ENCODE results near the gene HDAC9.

Gene HDAC9

GRCh38 chr7:18540396-18540795, 44.8 kb downstream of the HDAC9 start:
- Histone ChIP-seq H3K4me1 (peaks cover 21% of the 10 kb centered on the region), H3K27me3 (no peaks in the 10 kb centered on the region), H3K36me3 (no peaks in the 10 kb centered on the region), H3K9me3 (no peaks in the 10 kb centered on the region), H3K4me3 (ENCODE audit: low read depth, low read length) (no peak overlapping the region)
- DNase-seq = no peak
- TF ChIP-seq CTCF (IDR thresholded peaks at IDR 0.05; ENCODE audit: low read depth, low read length) = no peak

GRCh38 chr7:18541181-18541870, 45.8 kb downstream of the HDAC9 start:
- no peaks in the 10 kb centered on the region for H3K9me3 ChIP-seq
- H3K27me3 ChIP-seq = no peaks in the 10 kb centered on the region
- peak; percentile 17 for DNase-seq
- H3K4me3 ChIP-seq (ENCODE audit: low read depth, low read length) = no peak overlapping the region
- no peak for TF ChIP-seq CTCF (IDR thresholded peaks at IDR 0.05; ENCODE audit: low read depth, low read length)
- peaks cover 21% of the 10 kb centered on the region for H3K4me1 ChIP-seq
- H3K36me3 ChIP-seq = no peaks in the 10 kb centered on the region

GRCh38 chr7:18541871-18542212, 46.3 kb downstream of the HDAC9 start:
- Histone ChIP-seq H3K9me3 (no peaks in the 10 kb centered on the region), H3K4me1 (peaks cover 21% of the 10 kb centered on the region), H3K27me3 (no peaks in the 10 kb centered on the region), H3K4me3 (ENCODE audit: low read depth, low read length) (no peak overlapping the region), H3K36me3 (no peaks in the 10 kb centered on the region)
- no peak for TF ChIP-seq CTCF (IDR thresholded peaks at IDR 0.05; ENCODE audit: low read depth, low read length)
- DNase-seq = no peak

GRCh38 chr7:18546576-18546975, 51.0 kb downstream of the HDAC9 start:
- Histone ChIP-seq H3K27me3 (no peaks in the 10 kb centered on the region), H3K4me3 (ENCODE audit: low read depth, low read length) (no peak overlapping the region), H3K4me1 (peaks cover 10% of the 10 kb centered on the region), H3K36me3 (no peaks in the 10 kb centered on the region), H3K9me3 (no peaks in the 10 kb centered on the region)
- TF ChIP-seq CTCF (IDR thresholded peaks at IDR 0.05; ENCODE audit: low read depth, low read length) = no peak
- no peak for DNase-seq

- DNase-seq = no peak
- Histone ChIP-seq H3K27me3 (no peaks in the 10 kb centered on the region), H3K9me3 (no peaks in the 10 kb centered on the region), H3K4me1 (peaks cover 9% of the 10 kb centered on the region), H3K4me3 (ENCODE audit: low read depth, low read length) (no peak overlapping the region), H3K36me3 (no peaks in the 10 kb centered on the region)
- TF ChIP-seq CTCF (IDR thresholded peaks at IDR 0.05; ENCODE audit: low read depth, low read length) = no peak
These were observed 52.1 kb downstream of the HDAC9 start for GRCh38 chr7:18547509-18548187.

GRCh38 chr7:18548534-18548933, 53.0 kb downstream of the HDAC9 start:
- peaks cover 16% of the 10 kb centered on the region for H3K4me1 ChIP-seq
- H3K4me3 ChIP-seq (ENCODE audit: low read depth, low read length) = no peak overlapping the region
- DNase-seq = no peak
- H3K9me3 ChIP-seq = no peaks in the 10 kb centered on the region
- no peak for TF ChIP-seq CTCF (IDR thresholded peaks at IDR 0.05; ENCODE audit: low read depth, low read length)
- H3K36me3 ChIP-seq = no peaks in the 10 kb centered on the region
- no peaks in the 10 kb centered on the region for H3K27me3 ChIP-seq

All from BE2C (cell line).